B cell (primary cell): Measurements from ENCODE around the gene COL28A1. TPM values are rescaled to one million over a fixed set of nuclear protein-coding genes. Genes with fewer than 3 reads are reported as not detected.

Source experiments
- ATAC-seq: fragments of 200-7000 bp; cut with Tn5 transposase; one replicate; pipeline ENCODE4 v1.10.0; 2021; ENCODE audit warnings: low read depth, mild to moderate bottlenecking, moderate number of reproducible peaks, moderate library complexity
- CTCF ChIA-PET: fragments of 350-600 bp; sonication (Branson Sonifier 250); formaldehyde crosslinking; loops from one replicate; lab custom pipeline; 2021; ENCODE audit warnings: antibody characterized with exemption, inconsistent platforms; lab: Charles Lee
- POLR2A ChIA-PET: fragments of 350-600 bp; sonication (Branson Sonifier 250); formaldehyde crosslinking; loops from one replicate; lab custom pipeline; 2021; ENCODE audit warnings: antibody characterized with exemption; lab: Charles Lee
- DNase-seq: peaks from one replicate; pipeline ENCODE4 v3.0.0; 2013
- H2AFZ ChIP-seq: 2 replicates; pipeline ENCODE4 v1.6.1; 2012; ENCODE audit warnings: mild to moderate bottlenecking, low read depth, low read length; ENCODE audit not compliant: insufficient read depth, poor library complexity, severe bottlenecking
- H3K27ac ChIP-seq, 2 donors: 1 replicate in 1 of 2; 2 replicates in 1 of 2; pipeline ENCODE4 v1.5.1; 2012 to 2013; ENCODE audit warnings: low read length in 2 of 2, mild to moderate bottlenecking in 2 of 2, moderate library complexity in 1 of 2
- H3K27me3 ChIP-seq, 4 experiments: fragments of 200-600 bp in 1 of 4; sonication (generic) in 1 of 4; replicated peaks in 1 of 4; 1 replicate in 2 of 4; 2 replicates in 2 of 4; pipeline versions ENCODE4 v1.6.1 to v1.7.0; 2013 to 2016; ENCODE audit warnings: low read length in 3 of 4, mild to moderate bottlenecking in 2 of 4, mixed read lengths in 1 of 4, moderate library complexity in 1 of 4; ENCODE audit not compliant: insufficient read depth in 4 of 4, control insufficient read depth in 3 of 4; ENCODE audit errors: control extremely low read depth in 1 of 4
- H3K36me3 ChIP-seq, 2 experiments: replicated peaks in 1 of 2; 1 replicate in 1 of 2; 2 replicates in 1 of 2; pipeline versions ENCODE4 v1.6.1 to v1.7.1; 2013; ENCODE audit warnings: low read length in 1 of 2; ENCODE audit not compliant: insufficient read depth in 2 of 2, control insufficient read depth in 1 of 2; ENCODE audit errors: control extremely low read depth in 1 of 2, extremely low read depth in 1 of 2
- H3K4me1 ChIP-seq, 2 donors: fragments of 200-600 bp in 1 of 2; sonication (generic) in 1 of 2; 1 replicate in 1 of 2; 2 replicates in 1 of 2; pipeline versions ENCODE4 v1.5.1 to v1.6.1; 2013 to 2017; ENCODE audit warnings: low read length in 2 of 2; ENCODE audit not compliant: control insufficient read depth in 2 of 2, insufficient read depth in 2 of 2
- H3K4me2 ChIP-seq: replicated peaks from 2 replicates; pipeline ENCODE3; 2012; ENCODE audit warnings: mild to moderate bottlenecking, low read depth, low read length; ENCODE audit not compliant: poor library complexity, severe bottlenecking
- H3K4me3 ChIP-seq, 5 experiments: fragments of 200-600 bp in 1 of 5; sonication (generic) in 1 of 5; 1 replicate in 3 of 5; 2 replicates in 2 of 5; pipeline versions ENCODE4 v1.5.1 to v1.7.0; 2011 to 2016; ENCODE audit warnings: low read length in 4 of 5, mild to moderate bottlenecking in 4 of 5, low read depth in 2 of 5, control low read depth in 1 of 5, moderate library complexity in 1 of 5; ENCODE audit not compliant: insufficient read depth in 1 of 5; ENCODE audit errors: control extremely low read depth in 1 of 5, extremely low read depth in 1 of 5
- H3K79me2 ChIP-seq: fragments of 200-600 bp; sonication (generic); one replicate; pipeline ENCODE4 v1.6.0; 2016; ENCODE audit warnings: low read length; ENCODE audit not compliant: control insufficient read depth, insufficient read depth
- H3K9ac ChIP-seq: fragments of 200-600 bp; sonication (generic); 2 replicates; pipeline ENCODE4 v1.6.1; 2017; ENCODE audit warnings: mild to moderate bottlenecking, low read length, moderate library complexity
- H3K9me3 ChIP-seq, 3 donors: one replicate each; pipeline versions ENCODE4 v1.6.1 to v1.7.1; 2013; ENCODE audit warnings: low read length in 2 of 3; ENCODE audit not compliant: control insufficient read depth in 2 of 3, insufficient read depth in 1 of 3; ENCODE audit errors: control extremely low read depth in 1 of 3
- H4K20me1 ChIP-seq: 2 replicates; pipeline ENCODE4 v1.6.0; 2012; ENCODE audit warnings: mild to moderate bottlenecking, low read length; ENCODE audit not compliant: insufficient read depth, control insufficient read depth, poor library complexity, severe bottlenecking
- H3K27ac Mint-ChIP-seq: one replicate; pipeline ENCODE4 v1.8.0; 2021; ENCODE audit warnings: mixed read lengths
- H3K27me3 Mint-ChIP-seq: one replicate; pipeline ENCODE4 v1.8.0; 2021; ENCODE audit warnings: mixed read lengths
- H3K4me1 Mint-ChIP-seq: one replicate; pipeline ENCODE4 v1.8.0; 2021; ENCODE audit warnings: mixed read lengths
- H3K4me3 Mint-ChIP-seq: one replicate; pipeline ENCODE4 v1.8.0; 2021; ENCODE audit warnings: mixed read lengths
- H3K9me3 Mint-ChIP-seq: one replicate; pipeline ENCODE4 v1.8.0; 2022; ENCODE audit warnings: mixed read lengths; ENCODE audit not compliant: insufficient read depth
- CTCF ChIP-seq: fragments of 200-600 bp; IDR thresholded peaks from one replicate; pipeline ENCODE4 v1.8.0; 2022; ENCODE audit warnings: antibody characterized with exemption, mild to moderate bottlenecking
- EZH2 ChIP-seq: IDR thresholded peaks from 2 replicates; pipeline ENCODE4 v1.6.1; 2012; ENCODE audit warnings: borderline replicate concordance, low read depth, mild to moderate bottlenecking, moderate library complexity, low read length; ENCODE audit not compliant: insufficient read depth, poor library complexity, severe bottlenecking
- WGBS: methylation state at CpG from one replicate; pipeline ENCODE4 v1.1.5; 2013; ENCODE audit warnings: missing lambda C conversion rate; ENCODE audit not compliant: insufficient coverage; 5-methylcytosine and 5-hydroxymethylcytosine counted together
- intact Hi-C: fragments of 100-400 bp; cut with micrococcal nuclease; formaldehyde crosslinking; loops from one replicate; pipeline ENCODE4 v1.10.0; 2022
- polyA plus RNA-seq: library from polyadenylated mRNA; depleted of rRNA; stranded (reverse); fragments of >200 nt; gene quantifications from 2 replicates; pipeline ENCODE4 v1.2.3, GENCODE V29; 2012
- total RNA-seq, 2 donors: library from RNA; stranded (reverse); fragments of 120-200 nt in 1 of 2; gene quantifications; 1 replicate in 1 of 2; 2 replicates in 1 of 2; pipeline versions ENCODE4 v1.2.3 to v1.2.4, GENCODE V29; 2013 to 2022

The COL28A1 gene
- total and polyA plus RNA-seq, 2 donors (not counting 1 experiment from before 2014, with no cell fraction given): 0.18 to 0.67 TPM

GRCh38 chr7:7335909-7336308 lies 199.8 kb downstream of the COL28A1 start:
- ChIA-PET POLR2A (no interaction called here), CTCF (no interaction called here)
- no peaks in the 10 kb centered on the region for H3K27me3 ChIP-seq
- no peaks in the 10 kb centered on the region for H3K36me3 ChIP-seq
- H2AFZ ChIP-seq: no peak overlapping the region
- no peaks in the 10 kb centered on the region for H3K4me1 ChIP-seq
- 67% methylated on average over 3 of the region's 3 CpGs for WGBS
- no peak overlapping the region for H3K27ac Mint-ChIP-seq
- no peak overlapping the region for H3K4me2 ChIP-seq
- TF ChIP-seq CTCF: no peak
- TF ChIP-seq EZH2: no peak
- H3K9me3 ChIP-seq: no peaks in the 10 kb centered on the region
- H3K9me3 Mint-ChIP-seq: peaks cover 2% of the 10 kb centered on the region
- intact Hi-C loops: no loop called here
- no peaks in the 10 kb centered on the region for H3K79me2 ChIP-seq
- no peaks in the 10 kb centered on the region for H4K20me1 ChIP-seq
- H3K4me1 Mint-ChIP-seq: no peaks in the 10 kb centered on the region
- no peak overlapping the region for H3K9ac ChIP-seq
- no peak overlapping the region for H3K27ac ChIP-seq
- H3K4me3 ChIP-seq: no peak overlapping the region
- DNase-seq: no peak
- ATAC-seq: no peak
- no peak overlapping the region for H3K4me3 Mint-ChIP-seq
- H3K27me3 Mint-ChIP-seq: peaks cover 5% of the 10 kb centered on the region

- DNase-seq (no peak), ATAC-seq (no peak)
- WGBS: 95% methylated on average over 2 of the region's 2 CpGs
- ChIA-PET POLR2A (no interaction called here), CTCF (no interaction called here)
- H3K4me1 Mint-ChIP-seq: no peaks in the 10 kb centered on the region
- peaks cover 2% of the 10 kb centered on the region for H3K9me3 Mint-ChIP-seq
- Histone ChIP-seq H3K4me1 (no peaks in the 10 kb centered on the region), H2AFZ (no peak overlapping the region), H3K9me3 (no peaks in the 10 kb centered on the region), H3K9ac (no peak overlapping the region), H3K27me3 (no peaks in the 10 kb centered on the region), H3K4me3 (no peak overlapping the region), H3K79me2 (no peaks in the 10 kb centered on the region), H3K27ac (no peak overlapping the region), H3K36me3 (no peaks in the 10 kb centered on the region), H3K4me2 (no peak overlapping the region), H4K20me1 (no peaks in the 10 kb centered on the region)
- TF ChIP-seq EZH2 (no peak), CTCF (no peak)
- intact Hi-C loops: no loop called here
- peaks cover 5% of the 10 kb centered on the region for H3K27me3 Mint-ChIP-seq
- no peak overlapping the region for H3K4me3 Mint-ChIP-seq
- no peak overlapping the region for H3K27ac Mint-ChIP-seq
Measured at GRCh38 chr7:7335215-7335614, 200.5 kb downstream of the COL28A1 start.
